ENCODE measurements around the gene PEX3.

DNA sequence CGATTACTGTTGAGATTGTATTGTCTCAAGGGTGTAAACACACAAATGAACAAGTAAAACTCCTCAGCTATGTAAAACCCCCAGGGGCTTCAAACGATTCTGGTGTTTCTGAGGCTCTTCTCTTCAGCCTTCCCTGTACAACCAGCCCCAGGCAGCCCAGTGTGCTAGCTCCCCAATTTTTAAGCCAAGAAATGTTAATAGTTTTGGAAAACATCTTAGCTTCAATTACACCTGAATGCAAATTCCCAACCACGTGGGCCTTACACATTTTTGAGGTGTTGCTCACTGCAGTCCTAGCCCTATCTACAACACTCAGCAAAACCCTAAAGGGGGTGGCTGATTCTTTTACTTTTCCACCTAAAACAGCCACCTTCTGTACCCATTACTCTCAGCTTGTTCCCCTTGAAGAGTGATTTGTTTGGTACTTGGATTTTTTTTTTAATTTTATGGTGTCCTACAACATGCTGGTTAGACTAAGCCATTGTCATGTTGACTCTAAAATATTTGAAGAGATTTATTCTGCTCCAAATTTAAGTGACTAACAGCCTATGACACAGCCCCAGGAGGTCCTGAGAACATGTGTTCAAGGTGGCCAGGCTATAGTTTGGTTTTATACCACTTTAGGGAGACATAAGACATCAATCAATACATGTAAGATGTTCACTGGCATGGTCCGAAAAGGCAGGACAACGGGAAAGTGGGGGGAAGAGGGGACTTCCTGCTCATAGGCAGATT is 48.8 kb upstream of the PEX3 start:
- TF ChIP-seq TOX (CRISPR knock-in tag; IDR thresholded peaks at IDR 0.05; ENCODE audit: borderline replicate concordance): no peak
- TF ChIP-seq CSDC2 (CRISPR knock-in tag; IDR thresholded peaks at IDR 0.05): no peak
- TF ChIP-seq RARB (CRISPR knock-in tag; IDR thresholded peaks at IDR 0.05): no peak
- no peak for TF ChIP-seq ESRRG (CRISPR knock-in tag; IDR thresholded peaks at IDR 0.05)
- no peak for TF ChIP-seq PPARA (CRISPR knock-in tag; IDR thresholded peaks at IDR 0.05; ENCODE audit: borderline replicate concordance)
- no peak for TF ChIP-seq ARNTL (CRISPR knock-in tag; IDR thresholded peaks at IDR 0.05; ENCODE audit: borderline replicate concordance, low read depth)
- TF ChIP-seq, protein P1, sequence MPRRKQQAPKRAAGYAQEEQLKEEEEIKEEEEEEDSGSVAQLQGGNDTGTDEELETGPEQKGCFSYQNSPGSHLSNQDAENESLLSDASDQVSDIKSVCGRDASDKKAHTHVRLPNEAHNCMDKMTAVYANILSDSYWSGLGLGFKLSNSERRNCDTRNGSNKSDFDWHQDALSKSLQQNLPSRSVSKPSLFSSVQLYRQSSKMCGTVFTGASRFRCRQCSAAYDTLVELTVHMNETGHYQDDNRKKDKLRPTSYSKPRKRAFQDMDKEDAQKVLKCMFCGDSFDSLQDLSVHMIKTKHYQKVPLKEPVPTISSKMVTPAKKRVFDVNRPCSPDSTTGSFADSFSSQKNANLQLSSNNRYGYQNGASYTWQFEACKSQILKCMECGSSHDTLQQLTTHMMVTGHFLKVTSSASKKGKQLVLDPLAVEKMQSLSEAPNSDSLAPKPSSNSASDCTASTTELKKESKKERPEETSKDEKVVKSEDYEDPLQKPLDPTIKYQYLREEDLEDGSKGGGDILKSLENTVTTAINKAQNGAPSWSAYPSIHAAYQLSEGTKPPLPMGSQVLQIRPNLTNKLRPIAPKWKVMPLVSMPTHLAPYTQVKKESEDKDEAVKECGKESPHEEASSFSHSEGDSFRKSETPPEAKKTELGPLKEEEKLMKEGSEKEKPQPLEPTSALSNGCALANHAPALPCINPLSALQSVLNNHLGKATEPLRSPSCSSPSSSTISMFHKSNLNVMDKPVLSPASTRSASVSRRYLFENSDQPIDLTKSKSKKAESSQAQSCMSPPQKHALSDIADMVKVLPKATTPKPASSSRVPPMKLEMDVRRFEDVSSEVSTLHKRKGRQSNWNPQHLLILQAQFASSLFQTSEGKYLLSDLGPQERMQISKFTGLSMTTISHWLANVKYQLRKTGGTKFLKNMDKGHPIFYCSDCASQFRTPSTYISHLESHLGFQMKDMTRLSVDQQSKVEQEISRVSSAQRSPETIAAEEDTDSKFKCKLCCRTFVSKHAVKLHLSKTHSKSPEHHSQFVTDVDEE (CRISPR knock-in tag; IDR thresholded peaks at IDR 0.05): no peak
- TF ChIP-seq ISL1 (CRISPR knock-in tag; IDR thresholded peaks at IDR 0.05): no peak
- TF ChIP-seq, protein P2, sequence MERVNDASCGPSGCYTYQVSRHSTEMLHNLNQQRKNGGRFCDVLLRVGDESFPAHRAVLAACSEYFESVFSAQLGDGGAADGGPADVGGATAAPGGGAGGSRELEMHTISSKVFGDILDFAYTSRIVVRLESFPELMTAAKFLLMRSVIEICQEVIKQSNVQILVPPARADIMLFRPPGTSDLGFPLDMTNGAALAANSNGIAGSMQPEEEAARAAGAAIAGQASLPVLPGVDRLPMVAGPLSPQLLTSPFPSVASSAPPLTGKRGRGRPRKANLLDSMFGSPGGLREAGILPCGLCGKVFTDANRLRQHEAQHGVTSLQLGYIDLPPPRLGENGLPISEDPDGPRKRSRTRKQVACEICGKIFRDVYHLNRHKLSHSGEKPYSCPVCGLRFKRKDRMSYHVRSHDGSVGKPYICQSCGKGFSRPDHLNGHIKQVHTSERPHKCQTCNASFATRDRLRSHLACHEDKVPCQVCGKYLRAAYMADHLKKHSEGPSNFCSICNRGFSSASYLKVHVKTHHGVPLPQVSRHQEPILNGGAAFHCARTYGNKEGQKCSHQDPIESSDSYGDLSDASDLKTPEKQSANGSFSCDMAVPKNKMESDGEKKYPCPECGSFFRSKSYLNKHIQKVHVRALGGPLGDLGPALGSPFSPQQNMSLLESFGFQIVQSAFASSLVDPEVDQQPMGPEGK (CRISPR knock-in tag; IDR thresholded peaks at IDR 0.05; ENCODE audit: borderline replicate concordance): no peak
- no peak for TF ChIP-seq ZNF8 (CRISPR knock-in tag; IDR thresholded peaks at IDR 0.05)
- no peak for TF ChIP-seq GLIS3 (CRISPR knock-in tag; IDR thresholded peaks at IDR 0.05)

Measured in SK-N-SH treated with all-trans-retinoic acid at 6 μM for 48 hours (cell line).